SIG-M5 treated with dmso at 0.1 percent for 504 hours (cell line): ENCODE results near the gene C2CD4D.
"Not testable (repeated sequence)": the region's sequence is repeated elsewhere in the genome, so short reads cannot be mapped to it uniquely, and the experiment has no call there.

Experiments
- DNase-seq: peaks from one replicate; lab custom pipeline; 2025; ENCODE audit not compliant: unreplicated experiment; lab: John Stamatoyannopoulos, UW

Gene C2CD4D

GRCh38 chr1:151858886-151859665 is 19.5 kb upstream of the C2CD4D start:
- no peak for DNase-seq

GRCh38 chr1:151858030-151858746 is 18.6 kb upstream of the C2CD4D start:
- DNase-seq: no peak

GRCh38 chr1:151855933-151856332 is 16.3 kb upstream of the C2CD4D start:
- no peak for DNase-seq

GRCh38 chr1:151855516-151855915 is 15.9 kb upstream of the C2CD4D start:
- not testable (repeated sequence) for DNase-seq

GRCh38 chr1:151854658-151855057 is 15.0 kb upstream of the C2CD4D start:
- DNase-seq: no peak

- DNase-seq: no peak
Observed at GRCh38 chr1:151853411-151853943, 13.9 kb upstream of the C2CD4D start, which contains the start of gene THEM5. TSS of gene THEM5 (minus strand) at chr1:151853712. CDS start at chr1:151853565, 147 bp downstream.

- no peak for DNase-seq
Observed at GRCh38 chr1:151852733-151853132, 13.1 kb upstream of the C2CD4D start.

DNA sequence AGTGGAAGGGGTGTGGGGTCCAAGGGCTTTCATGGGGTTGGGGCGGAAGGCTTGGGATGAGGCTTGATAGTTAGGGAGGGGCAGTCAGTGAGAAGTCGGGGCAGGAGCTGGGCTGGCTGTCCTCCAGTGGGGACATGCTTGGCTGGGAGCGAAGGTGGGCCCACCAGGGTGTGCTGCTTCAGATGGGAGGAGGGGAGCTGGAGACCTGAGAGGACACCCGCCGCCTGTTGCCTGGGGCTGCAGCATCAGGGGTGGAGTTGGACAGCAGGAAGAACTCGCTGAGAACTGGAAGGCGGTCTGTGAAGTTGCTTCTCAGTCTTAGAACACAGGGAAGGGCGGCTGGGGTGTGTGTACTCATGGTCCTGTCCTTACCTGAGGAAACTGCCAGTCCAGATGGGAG is 12.3 kb upstream of the C2CD4D start:
- no peak for DNase-seq

- no peak for DNase-seq
Observed at GRCh38 chr1:151849871-151850270, 10.3 kb upstream of the C2CD4D start.

DNA sequence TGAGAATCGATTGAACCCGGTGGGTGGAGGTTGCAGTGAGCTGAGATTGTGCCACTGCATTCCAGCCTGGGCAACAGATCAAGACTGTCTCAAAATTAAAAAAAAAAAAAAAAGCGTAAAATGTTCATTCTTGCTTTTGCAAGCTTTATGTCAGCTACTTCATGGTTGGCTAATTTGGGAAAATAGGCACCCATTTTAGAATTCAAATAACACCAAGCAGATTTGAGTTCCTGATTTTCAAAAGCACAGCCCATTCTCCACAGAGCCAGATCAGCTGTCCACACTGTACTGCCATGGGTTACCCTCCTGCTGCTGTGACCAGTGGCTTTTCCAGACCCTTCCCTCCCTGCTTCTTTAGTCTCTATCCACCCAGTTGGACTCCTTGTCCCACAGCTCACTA is 9.5 kb upstream of the C2CD4D start:
- DNase-seq: no peak

- no peak for DNase-seq
Observed at GRCh38 chr1:151847867-151848596, 8.4 kb upstream of the C2CD4D start.

DNA sequence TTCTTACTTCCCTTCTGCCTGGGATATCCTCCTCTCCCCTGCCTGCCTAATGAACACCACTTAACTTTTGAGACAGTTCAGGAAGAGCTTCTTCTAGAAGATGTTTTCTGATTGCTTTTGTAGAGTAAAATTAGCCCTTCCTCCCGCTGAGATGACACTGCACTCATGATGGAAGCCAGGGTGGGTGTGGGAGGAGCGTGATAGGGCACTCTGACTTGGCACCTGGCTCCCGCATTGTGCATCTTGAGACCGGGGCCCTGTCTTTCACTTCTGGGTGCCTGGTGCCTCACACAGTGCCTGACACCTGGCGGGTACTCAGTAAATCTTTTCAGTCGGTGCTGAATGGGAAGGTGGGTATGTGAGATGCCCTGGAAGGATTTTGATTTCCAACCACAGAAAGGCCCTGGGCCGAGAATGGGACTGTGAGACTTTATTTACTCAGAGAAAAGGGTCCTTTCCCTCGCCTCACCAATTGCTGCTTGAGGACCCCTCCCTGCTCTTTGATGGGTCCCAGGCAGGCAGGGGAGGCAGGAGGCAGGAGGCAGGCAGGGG is 7.1 kb upstream of the C2CD4D start:
- DNase-seq: no peak

GRCh38 chr1:151846062-151846568 is 6.5 kb upstream of the C2CD4D start:
- peak; percentile 45 for DNase-seq

GRCh38 chr1:151843398-151843797 is 3.8 kb upstream of the C2CD4D start:
- DNase-seq: no peak

- no peak for DNase-seq
Observed at GRCh38 chr1:151841141-151841540, 1.5 kb upstream of the C2CD4D start.

GRCh38 chr1:151840421-151840820 is 801 bp upstream of the C2CD4D start:
- DNase-seq: no peak

DNA sequence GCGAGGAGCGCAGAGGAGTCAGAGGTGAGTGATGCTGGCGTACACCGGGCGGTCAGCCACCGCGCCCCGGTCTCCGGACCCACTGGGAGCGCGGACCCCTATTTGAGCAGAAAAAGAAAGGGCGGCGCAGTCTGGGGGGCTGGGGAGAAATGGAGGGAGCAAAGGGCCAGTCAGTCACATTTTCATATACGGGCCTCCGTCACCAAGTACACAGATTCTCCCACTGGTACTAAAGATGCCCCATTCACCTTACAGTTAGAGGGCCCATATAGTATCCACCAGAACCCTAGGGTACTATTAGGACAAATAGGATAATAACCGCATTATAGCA is 573 bp downstream of the C2CD4D start:
- no peak for DNase-seq

DNA sequence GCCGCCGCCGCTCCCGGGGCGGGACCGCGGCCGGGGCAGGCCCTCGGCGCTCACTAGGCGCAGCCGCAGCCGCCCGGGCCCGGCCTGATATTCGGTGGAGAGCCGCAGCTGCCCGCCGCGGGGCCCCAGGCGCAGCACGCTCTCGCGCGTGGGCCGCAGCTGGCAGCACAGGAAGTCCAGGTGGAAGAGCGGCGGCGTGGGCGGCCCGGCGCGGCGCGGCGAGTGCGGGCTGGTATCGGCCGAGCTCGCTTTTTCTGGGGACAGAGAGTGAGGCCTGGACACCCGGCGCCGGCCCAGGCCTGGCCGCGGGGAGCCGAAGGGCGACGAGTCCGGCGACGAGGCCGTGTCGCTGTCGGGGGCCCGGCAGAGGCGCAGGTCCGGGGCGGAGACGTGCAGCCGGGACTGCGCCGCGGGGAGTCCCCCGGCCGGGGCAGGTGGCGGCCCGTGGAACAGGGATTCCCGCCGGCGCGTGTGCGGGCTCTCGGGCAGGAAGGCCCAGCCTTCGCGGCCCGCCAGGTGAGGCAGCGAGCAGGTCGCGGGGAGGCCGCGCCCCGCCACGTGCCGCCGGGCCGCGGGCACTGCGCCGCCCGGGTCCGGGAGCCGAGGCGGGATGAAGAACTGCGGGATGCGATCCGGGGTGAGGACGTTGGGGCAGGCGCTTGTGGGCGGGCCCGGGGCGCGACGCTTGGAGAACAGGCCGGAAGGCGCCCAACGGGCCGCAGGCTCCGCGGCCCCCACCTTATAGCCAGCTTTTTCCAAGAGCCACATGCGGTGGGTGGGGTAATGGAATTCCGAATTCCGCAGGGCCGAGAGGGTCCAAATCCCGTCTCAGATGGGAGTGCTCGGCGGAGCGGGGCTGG is 1.2 kb downstream of the C2CD4D start:
- DNase-seq: no peak

DNA sequence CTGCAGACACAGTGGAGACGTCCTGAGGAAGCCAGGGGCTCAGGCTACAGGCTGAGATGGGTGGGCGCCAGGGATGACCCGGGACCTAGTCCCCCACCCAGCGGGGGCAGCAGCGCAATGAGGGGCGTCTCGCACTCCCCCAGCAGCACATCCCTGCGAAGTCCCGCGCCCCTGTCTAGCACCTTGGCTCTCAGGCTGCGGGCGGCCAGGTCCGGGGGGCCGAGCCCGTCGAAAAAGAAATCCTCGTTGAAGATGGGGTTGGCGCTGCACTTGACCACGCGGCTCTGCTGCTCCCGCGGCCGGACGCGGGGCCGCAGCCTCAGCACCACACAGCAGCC is 1.8 kb downstream of the C2CD4D start:
- no peak for DNase-seq

DNA sequence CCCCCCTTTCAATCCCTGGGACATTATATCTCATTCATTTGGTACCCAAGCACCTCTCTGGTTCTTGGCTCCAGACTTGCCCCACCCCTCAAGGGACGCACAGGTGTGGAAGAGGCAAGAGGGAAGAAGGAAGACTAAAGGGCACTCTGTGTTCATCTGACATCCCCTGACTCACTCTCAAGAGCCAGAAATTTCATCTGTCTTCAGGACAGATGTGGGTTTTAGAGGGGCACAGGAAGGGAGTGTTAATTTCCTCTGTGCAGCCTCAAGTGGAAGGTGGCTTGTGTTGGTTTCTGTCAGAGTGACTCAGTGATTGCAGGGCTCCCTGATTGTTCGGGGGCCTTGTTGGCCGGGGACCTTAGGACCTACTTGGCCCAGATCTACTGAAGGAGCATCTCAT is 2.4 kb downstream of the C2CD4D start:
- no peak for DNase-seq
